CD4-positive, alpha-beta T cell (primary cell): ENCODE results near the gene GOLGA6B. TPM values are rescaled to one million over a fixed set of nuclear protein-coding genes. Genes with fewer than 3 reads are reported as not detected.
"Not testable (repeated sequence)": the region's sequence is repeated elsewhere in the genome, so short reads cannot be mapped to it uniquely, and the experiment has no call there.

ENCODE experiments used
- ATAC-seq: fragments of 200-7000 bp; cut with Tn5 transposase; one replicate; pipeline ENCODE4 v1.10.0; 2022; ENCODE audit warnings: mild to moderate bottlenecking; ENCODE audit not compliant: poor library complexity
- CTCF ChIA-PET: fragments of 350-600 bp; sonication (Branson Sonifier 250); formaldehyde crosslinking; loops from one replicate; lab custom pipeline; 2021; ENCODE audit warnings: antibody characterized with exemption, inconsistent platforms; lab: Charles Lee
- POLR2A ChIA-PET: fragments of 350-600 bp; sonication (Branson Sonifier 250); formaldehyde crosslinking; loops from one replicate; lab custom pipeline; 2021; ENCODE audit warnings: antibody characterized with exemption, inconsistent platforms; lab: Charles Lee
- DNase-seq, 14 experiments: peaks; one replicate each; pipeline ENCODE4 v3.0.0-alpha.2; 2013 to 2020; ENCODE audit warnings: mixed read lengths in 2 of 14
- H3K27ac ChIP-seq, 2 donors: one replicate each; pipeline versions ENCODE4 v1.5.1 to v1.7.0; 2013; ENCODE audit warnings: low read length in 2 of 2, low read depth in 1 of 2, mild to moderate bottlenecking in 1 of 2
- H3K27me3 ChIP-seq, 2 experiments: 1 replicate in 1 of 2; 2 replicates in 1 of 2; pipeline versions ENCODE4 v1.6.1 to v1.7.0; 2013; ENCODE audit warnings: low read length in 2 of 2, control low read depth in 1 of 2, mild to moderate bottlenecking in 1 of 2, moderate library complexity in 1 of 2; ENCODE audit not compliant: insufficient read depth in 2 of 2, control insufficient read depth in 1 of 2
- H3K36me3 ChIP-seq: one replicate; pipeline ENCODE4 v1.6.1; 2013; ENCODE audit warnings: low read length, control low read depth; ENCODE audit not compliant: insufficient read depth
- H3K4me1 ChIP-seq: one replicate; pipeline ENCODE4 v1.6.1; 2013; ENCODE audit warnings: low read length, control low read depth; ENCODE audit not compliant: insufficient read depth
- H3K4me3 ChIP-seq: one replicate; pipeline ENCODE4 v1.5.1; 2013; ENCODE audit warnings: mild to moderate bottlenecking, low read length, moderate library complexity
- H3K9me3 ChIP-seq, 2 experiments: 1 replicate in 1 of 2; 2 replicates in 1 of 2; pipeline versions ENCODE4 v1.6.1 to v1.7.0; 2013; ENCODE audit warnings: low read length in 2 of 2, mild to moderate bottlenecking in 2 of 2, control low read depth in 1 of 2, moderate library complexity in 1 of 2; ENCODE audit not compliant: control insufficient read depth in 1 of 2, insufficient read depth in 1 of 2
- H3K27ac Mint-ChIP-seq: one replicate; pipeline ENCODE4 v1.8.0; 2020; ENCODE audit warnings: mixed read lengths
- H3K27me3 Mint-ChIP-seq: one replicate; pipeline ENCODE4 v1.8.0; 2021; ENCODE audit warnings: mixed read lengths
- H3K36me3 Mint-ChIP-seq: one replicate; pipeline ENCODE4 v1.8.0; 2021; ENCODE audit warnings: low read depth, mixed read lengths
- H3K4me1 Mint-ChIP-seq: one replicate; pipeline ENCODE4 v1.8.0; 2021; ENCODE audit warnings: low read depth, mixed read lengths
- H3K4me3 Mint-ChIP-seq: one replicate; pipeline ENCODE4 v1.8.0; 2020; ENCODE audit warnings: mild to moderate bottlenecking, mixed read lengths
- H3K9me3 Mint-ChIP-seq: one replicate; pipeline ENCODE4 v1.8.0; 2020; ENCODE audit warnings: mixed read lengths
- CTCF ChIP-seq: fragments of 200-600 bp; IDR thresholded peaks from one replicate; pipeline ENCODE4 v1.8.0; 2022; ENCODE audit warnings: antibody characterized with exemption, mild to moderate bottlenecking
- intact Hi-C, 2 experiments: fragments of 100-400 bp; cut with DNase I in 1 of 2; cut with micrococcal nuclease in 1 of 2; formaldehyde crosslinking; loops; one replicate each; pipeline versions ENCODE4 v1.15.1 to v1.9.0; 2023 to 2025; cut with DNase I, micrococcal nuclease
- total RNA-seq, 174 experiments: library from RNA in 2 of 174; stranded (reverse) in 2 of 174; gene quantifications; one replicate each; pipeline ENCODE4 v1.2.3 and lab custom pipeline; 2021 to 2026

GOLGA6B gene
- total RNA-seq, 2 experiments from 2014 or later = 0.22 TPM; not detected in 1

DNA sequence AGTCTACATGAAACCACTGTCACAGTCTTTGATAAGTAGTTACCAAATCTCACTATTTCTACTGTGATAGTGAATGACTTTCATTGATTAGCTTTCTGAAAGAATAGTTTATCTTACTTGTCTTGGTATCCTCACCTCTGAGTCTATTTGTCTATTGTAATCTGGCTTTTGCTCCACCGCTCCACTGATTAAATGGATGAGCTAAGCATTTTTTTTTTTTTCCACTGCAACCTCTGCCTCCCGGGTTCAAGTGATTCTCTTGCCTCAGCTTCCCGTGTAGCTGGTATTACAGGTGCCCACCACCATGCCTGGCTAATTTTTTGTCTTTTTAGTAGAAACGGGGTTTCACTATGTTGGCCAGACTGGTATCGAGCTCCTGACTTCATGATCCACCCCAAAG, 44.4 kb downstream of the GOLGA6B start:
- H3K4me1 Mint-ChIP-seq = peaks cover 5% of the 10 kb centered on the region
- Histone ChIP-seq H3K9me3 (no peaks in the 10 kb centered on the region), H3K4me3 (no peak overlapping the region), H3K27ac (no peak overlapping the region), H3K4me1 (no peaks in the 10 kb centered on the region), H3K36me3 (no peaks in the 10 kb centered on the region), H3K27me3 (no peaks in the 10 kb centered on the region)
- DNase-seq (no peak), ATAC-seq (no peak)
- no peak overlapping the region for H3K4me3 Mint-ChIP-seq
- no peaks in the 10 kb centered on the region for H3K9me3 Mint-ChIP-seq
- POLR2A ChIA-PET = no interaction called here
- H3K36me3 Mint-ChIP-seq = peaks cover 5% of the 10 kb centered on the region
- intact Hi-C loops = no loop called here
- CTCF ChIA-PET = no interaction called here
- H3K27ac Mint-ChIP-seq = no peak overlapping the region
- no peak for TF ChIP-seq CTCF
- H3K27me3 Mint-ChIP-seq = no peaks in the 10 kb centered on the region

DNA sequence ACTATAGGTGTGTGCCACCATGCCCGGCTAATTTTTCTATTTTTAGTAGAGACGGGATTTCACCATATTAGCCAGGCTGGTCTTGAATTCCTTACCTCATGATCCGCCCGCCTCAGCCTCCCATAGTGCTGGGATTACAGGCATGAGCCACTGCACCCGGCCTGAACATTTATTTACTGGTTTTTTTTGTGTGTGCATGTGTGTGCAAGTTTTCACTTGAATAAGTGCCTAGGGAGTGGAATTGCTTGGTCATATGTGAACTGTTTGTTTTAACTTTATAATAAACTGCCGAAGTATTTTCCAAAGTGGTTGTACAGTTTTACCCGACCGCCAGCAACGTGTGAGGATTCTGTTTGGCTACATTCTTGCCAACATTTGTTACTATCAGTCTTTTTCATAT, 45.6 kb downstream of the GOLGA6B start:
- no peaks in the 10 kb centered on the region for H3K27me3 ChIP-seq
- ATAC-seq (no peak), DNase-seq (no peak)
- H3K4me3 ChIP-seq = no peak overlapping the region
- intact Hi-C loops = no loop called here
- no peak overlapping the region for H3K27ac Mint-ChIP-seq
- no peak for TF ChIP-seq CTCF
- H3K36me3 Mint-ChIP-seq = peaks cover 5% of the 10 kb centered on the region
- H3K4me3 Mint-ChIP-seq = no peak overlapping the region
- peaks cover 5% of the 10 kb centered on the region for H3K4me1 Mint-ChIP-seq
- no peaks in the 10 kb centered on the region for H3K4me1 ChIP-seq
- H3K27ac ChIP-seq = no peak overlapping the region
- H3K27me3 Mint-ChIP-seq = no peaks in the 10 kb centered on the region
- POLR2A ChIA-PET = no interaction called here
- H3K36me3 ChIP-seq = no peaks in the 10 kb centered on the region
- no peaks in the 10 kb centered on the region for H3K9me3 ChIP-seq
- CTCF ChIA-PET = no interaction called here
- H3K9me3 Mint-ChIP-seq = no peaks in the 10 kb centered on the region

DNA sequence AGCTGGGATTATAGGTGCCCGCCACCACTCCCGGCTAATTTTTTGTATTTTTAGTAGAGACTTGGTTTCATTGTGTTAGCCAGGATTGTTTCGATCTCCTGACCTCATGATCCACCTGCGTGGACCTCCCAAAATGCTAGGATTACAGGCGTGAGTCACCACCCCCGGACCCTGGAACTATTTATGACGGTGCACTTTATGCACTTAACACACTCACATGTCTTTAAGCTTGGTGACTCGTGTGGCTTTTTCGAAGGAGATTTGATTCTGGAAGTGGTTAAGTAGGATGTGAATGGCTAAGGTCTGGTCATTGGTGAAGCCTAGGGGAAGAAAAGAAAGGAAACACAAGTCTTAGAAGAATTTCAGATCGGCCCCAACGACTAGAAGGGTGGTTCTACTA, 51.8 kb downstream of the GOLGA6B start:
- ChIA-PET CTCF (no interaction called here), POLR2A (no interaction called here)
- H3K4me3 Mint-ChIP-seq = no peak overlapping the region
- no peaks in the 10 kb centered on the region for H3K27me3 Mint-ChIP-seq
- intact Hi-C loops = no loop called here
- H3K27ac ChIP-seq = no peak overlapping the region
- H3K9me3 Mint-ChIP-seq = no peaks in the 10 kb centered on the region
- H3K4me1 Mint-ChIP-seq = peaks cover under 1% of the 10 kb centered on the region
- H3K4me1 ChIP-seq = no peaks in the 10 kb centered on the region
- H3K9me3 ChIP-seq = no peaks in the 10 kb centered on the region
- TF ChIP-seq CTCF = no peak
- DNase-seq (no peak), ATAC-seq (no peak)
- H3K27me3 ChIP-seq = no peaks in the 10 kb centered on the region
- peaks cover 14% of the 10 kb centered on the region for H3K36me3 Mint-ChIP-seq
- no peaks in the 10 kb centered on the region for H3K36me3 ChIP-seq
- no peak overlapping the region for H3K27ac Mint-ChIP-seq
- no peak overlapping the region for H3K4me3 ChIP-seq

GRCh38 chr15:72708551-72709303, 54.2 kb downstream of the GOLGA6B start:
- H3K27ac ChIP-seq, DNase-seq, ATAC-seq, H3K9me3 Mint-ChIP-seq, POLR2A ChIA-PET, H3K27me3 ChIP-seq, H3K4me3 ChIP-seq, H3K4me1 Mint-ChIP-seq, H3K4me3 Mint-ChIP-seq, H3K27me3 Mint-ChIP-seq, H3K27ac Mint-ChIP-seq, H3K4me1 ChIP-seq, intact Hi-C loops, H3K9me3 ChIP-seq: not testable (repeated sequence)
- H3K36me3 Mint-ChIP-seq = peaks cover 35% of the 10 kb centered on the region
- peaks cover 15% of the 10 kb centered on the region for H3K36me3 ChIP-seq
- CTCF ChIA-PET = interaction anchor here (1.2 kb wide), 1 partner anchor 13 kb away, joined by 3 read pairs; no protein-coding TSS in a partner anchor
